GM10847 (cell line): ENCODE results near the gene NAGS.

Experiments used
- POLR2A ChIP-seq: IDR thresholded peaks from 2 replicates; pipeline ENCODE4 v1.6.1; 2011; ENCODE audit not compliant: insufficient read length; ENCODE audit errors: extremely low read depth

The NAGS gene

DNA sequence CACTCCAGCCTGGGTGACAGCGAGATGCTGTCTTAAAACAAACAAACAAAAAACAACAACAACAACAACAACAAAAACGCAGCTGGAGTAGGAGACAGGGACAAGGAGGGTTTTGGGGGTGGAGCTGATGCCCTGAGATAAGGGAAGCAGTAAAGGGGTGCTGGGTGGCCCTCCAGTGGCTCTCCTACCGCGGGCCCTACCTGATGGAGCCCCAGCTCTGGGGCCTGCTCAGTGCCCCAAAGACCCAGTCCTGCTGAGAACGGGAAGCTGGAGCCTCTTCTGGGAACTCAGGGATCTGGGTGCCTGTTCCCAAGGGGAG is 21.3 kb upstream of the NAGS start:
- TF ChIP-seq POLR2A = no peak

DNA sequence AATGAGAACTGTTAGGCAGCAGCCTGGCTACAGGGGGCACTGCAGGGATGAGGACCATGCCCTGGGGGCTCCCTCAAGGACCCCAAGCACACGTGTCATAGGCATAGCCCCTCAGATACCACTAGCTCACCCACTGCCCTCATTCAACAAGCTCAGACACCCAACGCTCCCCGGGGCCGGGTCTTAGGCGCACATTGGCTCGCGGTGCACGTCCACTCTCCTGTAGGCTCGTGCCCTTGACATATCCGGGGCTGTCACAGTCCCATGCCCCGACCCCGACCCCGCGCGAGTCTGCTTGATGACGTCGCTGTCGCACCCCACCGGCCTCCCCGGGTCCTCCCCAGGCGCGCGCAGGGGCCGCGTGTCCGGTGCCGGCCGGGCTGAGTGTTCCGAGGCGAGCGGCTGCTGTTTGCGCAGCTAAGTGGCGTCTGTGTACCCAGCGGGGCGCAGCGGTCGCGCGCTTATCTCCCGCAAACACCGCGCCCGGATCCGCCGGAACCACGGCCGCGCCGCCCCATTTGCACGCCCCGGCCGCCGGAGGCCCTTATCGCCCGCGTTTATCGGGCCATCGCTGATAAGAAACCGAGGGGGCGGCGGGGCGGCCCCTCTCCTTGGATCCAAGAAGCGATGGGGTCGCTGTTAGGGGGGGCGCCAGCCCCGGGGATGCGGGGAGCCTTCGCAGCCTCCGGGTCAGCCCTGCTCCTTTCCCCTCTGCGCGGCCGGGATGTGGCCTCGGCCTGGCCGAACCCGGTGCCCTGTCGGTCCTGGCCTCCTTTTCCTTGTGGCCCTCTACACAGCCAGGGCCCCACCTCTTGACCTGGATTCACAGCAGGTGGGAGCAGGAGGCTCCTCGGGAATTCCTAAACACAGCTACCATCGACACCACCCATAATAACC is 20.7 kb upstream of the NAGS start:
- no peak for TF ChIP-seq POLR2A

GRCh38 chr17:43984521-43984920 is 19.9 kb upstream of the NAGS start:
- TF ChIP-seq POLR2A = no peak

DNA sequence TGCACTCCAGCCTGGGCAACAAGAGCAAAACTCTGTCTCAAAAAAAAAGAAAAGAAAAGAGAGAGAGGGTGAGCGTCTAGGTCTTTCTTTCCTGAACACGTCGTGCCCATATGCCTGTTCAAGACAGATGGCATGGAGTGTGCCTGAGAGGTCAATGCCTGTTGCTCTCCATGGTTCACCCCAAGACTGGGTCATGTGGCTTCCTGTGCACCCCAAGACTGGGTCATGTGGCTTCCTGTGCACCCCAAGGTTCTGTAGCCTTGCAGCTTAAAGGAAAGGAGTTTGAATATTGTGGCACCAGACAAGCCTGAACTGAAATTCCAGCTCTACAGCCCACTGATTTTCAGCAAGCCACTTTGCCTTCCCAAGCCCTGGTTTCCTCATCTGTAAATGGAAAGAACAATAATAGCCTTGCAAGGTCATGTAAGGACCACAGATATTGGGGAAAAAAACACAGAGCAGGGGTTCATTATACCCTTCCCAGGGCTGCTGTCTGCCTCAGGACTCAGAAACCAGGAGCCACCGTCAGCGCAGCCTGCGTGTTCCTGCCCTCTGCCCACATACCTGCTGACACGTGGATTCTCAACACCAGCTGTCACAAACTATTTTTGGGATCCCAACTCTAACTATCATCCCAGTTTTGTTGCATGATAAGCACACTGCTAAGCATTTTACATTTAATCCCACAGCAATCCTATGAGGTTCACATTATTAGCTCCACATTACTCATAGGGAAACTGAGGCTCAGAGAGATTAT is 18.0 kb upstream of the NAGS start:
- no peak for TF ChIP-seq POLR2A

DNA sequence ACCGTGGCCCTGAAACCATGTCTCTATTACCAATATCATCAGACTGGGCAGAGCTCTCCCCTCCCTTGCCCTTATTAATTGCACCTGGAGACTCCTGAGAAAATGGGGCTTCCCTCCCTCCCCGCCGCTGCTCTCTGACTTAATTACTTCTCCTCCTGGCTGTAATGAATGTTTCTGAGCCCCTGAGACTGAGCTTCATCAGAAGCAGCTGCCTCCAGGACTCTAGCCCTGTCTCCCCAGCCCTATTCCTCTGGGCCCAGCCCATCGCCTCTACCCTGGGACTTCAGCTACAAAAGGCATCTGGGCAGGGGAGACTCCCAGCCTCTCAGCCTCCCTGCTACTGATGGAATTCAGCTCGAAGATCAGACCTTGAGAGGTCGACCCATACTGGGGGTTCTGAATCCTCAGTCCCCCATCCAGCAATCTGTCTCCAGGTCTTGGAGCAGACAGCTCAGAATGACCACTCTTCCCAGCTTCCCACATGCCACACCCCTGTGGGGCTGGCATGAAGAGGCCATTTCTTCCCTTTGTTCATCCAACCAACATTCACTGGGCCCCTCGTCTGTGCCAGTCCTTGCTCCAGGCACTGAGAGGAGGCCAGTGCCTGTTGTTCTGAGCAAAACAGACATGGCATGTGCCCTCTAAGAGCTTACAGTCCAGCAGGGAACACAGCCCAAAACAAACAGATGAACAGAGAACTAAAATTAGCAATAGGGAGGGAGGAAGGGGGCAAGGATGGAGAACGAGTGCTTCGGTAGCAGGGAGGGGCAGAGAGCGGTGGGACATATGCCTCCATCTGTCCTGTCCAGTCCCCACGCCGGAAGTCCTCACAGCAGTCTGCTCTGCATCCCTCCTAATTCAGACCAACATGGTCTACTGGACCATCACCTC is 17.0 kb upstream of the NAGS start:
- TF ChIP-seq POLR2A = no peak

- TF ChIP-seq POLR2A = no peak
Observed at GRCh38 chr17:43988301-43988700, 16.1 kb upstream of the NAGS start.

- TF ChIP-seq POLR2A = no peak
Observed at GRCh38 chr17:43992641-43993040, 11.8 kb upstream of the NAGS start.

DNA sequence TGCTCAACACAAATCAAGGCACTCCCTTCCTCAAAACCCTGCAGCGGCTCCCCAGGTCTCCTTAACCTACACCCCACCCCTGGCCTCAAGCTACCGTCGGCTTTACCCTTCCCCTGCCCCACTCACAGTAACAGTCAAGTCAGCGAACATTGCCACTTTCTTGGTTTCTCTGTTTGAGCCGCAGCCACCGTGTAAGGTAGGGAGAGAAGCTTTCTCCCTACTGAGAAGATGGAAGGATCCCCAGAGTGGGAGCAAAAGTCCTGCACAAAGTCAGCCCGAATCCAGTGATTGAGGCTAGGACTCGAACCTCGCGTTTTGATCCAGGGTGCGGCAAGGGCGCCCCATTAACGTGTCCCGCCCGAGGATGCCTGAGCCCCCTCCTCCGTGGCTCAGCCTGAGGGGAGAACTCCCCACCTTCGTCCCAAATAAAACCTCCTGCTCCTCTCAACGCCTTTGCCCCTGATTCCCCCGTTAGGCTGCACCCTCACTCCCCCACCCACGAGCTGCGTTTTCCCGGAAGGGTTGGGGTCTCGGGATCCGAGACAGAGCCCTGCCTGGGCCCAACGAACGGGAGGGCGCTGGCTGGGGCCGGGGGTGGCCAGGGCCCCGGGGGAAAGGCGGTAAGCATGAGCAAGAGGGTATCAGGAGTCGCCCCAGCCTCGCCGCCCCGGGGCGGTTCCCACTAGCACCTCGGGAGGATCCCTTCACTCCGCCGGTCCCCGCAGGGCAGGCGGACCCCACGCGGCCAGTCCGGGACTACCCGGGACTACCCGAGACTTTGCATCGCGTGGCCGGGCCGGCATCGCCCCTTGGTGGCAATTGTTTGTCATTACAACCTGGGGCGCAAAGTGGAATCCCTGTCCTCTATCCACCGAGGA is 9.9 kb upstream of the NAGS start:
- no peak for TF ChIP-seq POLR2A

- TF ChIP-seq POLR2A = no peak
Observed at GRCh38 chr17:43995150-43995471, 9.3 kb upstream of the NAGS start.

DNA sequence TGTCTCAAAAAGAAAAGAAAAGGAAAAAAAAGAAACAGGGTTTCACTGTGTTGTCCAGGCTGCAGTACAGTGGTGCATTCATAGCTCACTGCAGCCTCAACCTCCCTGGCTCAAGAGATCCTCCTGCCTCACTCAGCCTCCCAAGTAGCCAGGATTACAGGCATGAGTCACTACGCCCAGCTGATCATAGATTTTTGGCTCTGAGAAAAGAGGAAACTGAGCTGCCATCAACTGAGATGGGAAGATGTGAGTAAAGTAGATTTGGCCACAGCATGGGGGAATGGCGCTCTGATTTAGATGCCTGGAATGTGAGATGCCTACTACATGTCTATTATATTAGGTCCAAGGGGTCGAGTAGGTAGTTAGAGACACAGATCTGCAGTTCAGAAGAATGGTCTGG is 5.9 kb upstream of the NAGS start:
- no peak for TF ChIP-seq POLR2A

DNA sequence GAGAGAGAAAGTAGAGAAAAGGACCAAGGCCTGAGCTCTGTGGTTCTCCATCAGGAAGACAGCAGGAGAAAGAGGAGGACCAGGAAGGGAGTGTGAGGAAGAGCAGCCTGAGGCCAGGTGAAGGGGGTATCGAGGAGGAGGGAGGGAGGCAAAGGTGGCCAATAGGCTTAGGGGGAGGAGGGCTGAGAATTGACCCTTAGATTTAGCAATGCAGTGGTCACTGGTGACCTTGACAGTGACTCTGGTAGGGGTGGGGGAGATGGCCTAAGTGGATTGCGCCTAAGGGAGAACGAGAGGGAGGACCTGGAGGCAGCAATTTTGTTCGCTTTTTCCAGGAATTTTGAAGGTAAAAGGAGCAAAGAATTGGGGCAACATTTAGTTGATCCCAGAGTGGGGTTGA is 5.4 kb upstream of the NAGS start:
- TF ChIP-seq POLR2A = no peak

DNA sequence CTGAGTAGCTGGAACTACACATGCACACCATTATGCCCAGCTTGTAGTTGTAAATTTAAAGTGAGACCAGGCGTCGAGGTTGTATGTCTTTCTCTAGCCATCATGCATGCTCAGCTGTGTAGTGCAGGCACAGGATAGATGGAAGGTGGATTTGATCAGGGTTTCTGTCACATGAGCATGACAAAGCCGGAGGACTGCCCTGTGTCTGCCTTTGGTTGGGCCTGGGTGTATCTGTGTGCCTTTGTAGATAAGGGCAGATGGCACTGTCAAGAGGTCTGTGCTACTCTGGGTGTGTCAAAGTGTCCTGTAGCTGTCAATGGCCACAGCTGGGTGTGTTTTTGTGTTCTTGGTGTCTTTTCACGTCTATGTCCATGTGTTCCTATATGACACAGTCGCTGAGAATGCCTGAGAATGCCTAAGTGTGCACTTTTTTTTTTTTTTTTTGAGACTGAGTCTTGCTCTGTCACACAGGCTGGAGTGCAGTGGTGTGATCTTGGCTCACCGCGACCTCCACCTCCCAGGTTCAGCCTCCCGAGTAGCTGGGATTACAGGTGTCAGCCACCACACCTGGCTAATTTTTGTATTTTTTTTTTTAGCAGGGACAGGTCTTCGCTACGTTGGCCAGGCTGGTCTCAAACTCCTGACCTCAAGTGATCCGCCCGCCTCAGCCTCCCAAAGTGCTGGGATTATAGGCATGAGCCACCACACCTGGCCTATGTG is 4.1 kb upstream of the NAGS start:
- no peak for TF ChIP-seq POLR2A

GRCh38 chr17:44000871-44001460 is 3.5 kb upstream of the NAGS start:
- TF ChIP-seq POLR2A = no peak

DNA sequence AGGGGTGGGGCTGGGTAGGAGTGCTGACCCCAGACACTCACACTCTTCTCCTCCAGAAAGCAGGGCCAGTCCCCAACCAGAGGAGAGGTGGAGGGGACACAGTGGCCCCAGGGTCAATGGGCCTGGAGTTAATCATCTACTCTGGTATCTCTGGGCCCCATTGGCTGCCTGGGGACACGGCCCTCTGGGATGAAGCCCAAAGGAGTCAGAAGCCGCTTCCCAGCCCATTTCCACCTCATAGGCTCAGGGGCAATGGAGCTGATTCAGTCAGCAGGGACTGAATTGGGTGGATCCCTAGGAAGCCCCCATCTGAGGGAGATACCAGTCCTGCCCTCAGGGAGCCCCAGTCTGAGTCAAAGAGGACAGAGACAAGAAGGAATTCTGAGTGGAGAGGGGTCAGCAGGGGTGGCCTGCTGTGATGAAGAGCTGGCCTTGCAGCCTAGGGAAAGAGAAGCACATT is 2.9 kb upstream of the NAGS start:
- TF ChIP-seq POLR2A = no peak
